ENCODE measurements around the gene KLRC4. TPM values are rescaled to one million over a fixed set of nuclear protein-coding genes. Genes with fewer than 3 reads are reported as not detected.
A peak's percentile ranks its signal among the peaks of the same experiment; 100 is the strongest.
"Not testable (repeated sequence)": the region's sequence is repeated elsewhere in the genome, so short reads cannot be mapped to it uniquely, and the experiment has no call there.

KLRC4 gene
- total and polyA plus RNA-seq, 2 donors from 2014 or later = 1.4 TPM; not detected in 1

GRCh38 chr12:10368206-10369171 is 41.1 kb downstream of the KLRC4 start:
- Histone ChIP-seq H3K4me1 (ENCODE audit: control insufficient read depth in 2 of 3, insufficient read depth in 2 of 3, low read depth in 1 of 3, low read length in 3 of 3) (peaks cover 5 to 13% (median 9%) of the 10 kb centered on the region in 3 donors), H3K27ac (ENCODE audit: low read depth in 2 of 2, low read length in 2 of 2) (no peak overlapping the region), H3K36me3 (ENCODE audit: control insufficient read depth in 2 of 3, insufficient read depth in 3 of 3, low read length in 3 of 3) (no peaks in the 10 kb centered on the region), H3K9ac (ENCODE audit: low read length in 3 of 3) (no peak overlapping the region), H3K9me3 (ENCODE audit: control insufficient read depth in 2 of 3, insufficient read depth in 1 of 3, low read length in 3 of 3) (no peaks in the 10 kb centered on the region), H3K4me3 (ENCODE audit: low read length in 3 of 3) (peak overlapping the region in 1 of 3 donors; percentile 14), H3K27me3 (ENCODE audit: control insufficient read depth, insufficient read depth, low read length) (no peaks in the 10 kb centered on the region)
- TF ChIP-seq, protein P1, sequence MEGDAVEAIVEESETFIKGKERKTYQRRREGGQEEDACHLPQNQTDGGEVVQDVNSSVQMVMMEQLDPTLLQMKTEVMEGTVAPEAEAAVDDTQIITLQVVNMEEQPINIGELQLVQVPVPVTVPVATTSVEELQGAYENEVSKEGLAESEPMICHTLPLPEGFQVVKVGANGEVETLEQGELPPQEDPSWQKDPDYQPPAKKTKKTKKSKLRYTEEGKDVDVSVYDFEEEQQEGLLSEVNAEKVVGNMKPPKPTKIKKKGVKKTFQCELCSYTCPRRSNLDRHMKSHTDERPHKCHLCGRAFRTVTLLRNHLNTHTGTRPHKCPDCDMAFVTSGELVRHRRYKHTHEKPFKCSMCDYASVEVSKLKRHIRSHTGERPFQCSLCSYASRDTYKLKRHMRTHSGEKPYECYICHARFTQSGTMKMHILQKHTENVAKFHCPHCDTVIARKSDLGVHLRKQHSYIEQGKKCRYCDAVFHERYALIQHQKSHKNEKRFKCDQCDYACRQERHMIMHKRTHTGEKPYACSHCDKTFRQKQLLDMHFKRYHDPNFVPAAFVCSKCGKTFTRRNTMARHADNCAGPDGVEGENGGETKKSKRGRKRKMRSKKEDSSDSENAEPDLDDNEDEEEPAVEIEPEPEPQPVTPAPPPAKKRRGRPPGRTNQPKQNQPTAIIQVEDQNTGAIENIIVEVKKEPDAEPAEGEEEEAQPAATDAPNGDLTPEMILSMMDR (IDR thresholded peaks at IDR 0.05; ENCODE audit: borderline replicate concordance, extremely low read depth, insufficient read depth) = no peak
- FAIRE-seq (no peak), DNase-seq (peak in 1 of 5 donors; percentile 29)
- intact Hi-C loops (cut with DNase I) = no loop called here

- H3K9ac ChIP-seq (ENCODE audit: low read length in 3 of 3); H3K27ac ChIP-seq (ENCODE audit: low read depth in 2 of 2, low read length in 2 of 2); intact Hi-C loops (cut with DNase I); H3K36me3 ChIP-seq (ENCODE audit: control insufficient read depth in 2 of 3, insufficient read depth in 3 of 3, low read length in 3 of 3); H3K4me3 ChIP-seq (ENCODE audit: low read length in 3 of 3); H3K27me3 ChIP-seq (ENCODE audit: control insufficient read depth, insufficient read depth, low read length); DNase-seq; FAIRE-seq; H3K9me3 ChIP-seq (ENCODE audit: control insufficient read depth in 2 of 3, insufficient read depth in 1 of 3, low read length in 3 of 3): not testable (repeated sequence)
- peaks cover 5 to 13% (median 13%) of the 10 kb centered on the region in 3 donors for H3K4me1 ChIP-seq (ENCODE audit: control insufficient read depth in 2 of 3, insufficient read depth in 2 of 3, low read depth in 1 of 3, low read length in 3 of 3)
These were observed 41.8 kb downstream of the KLRC4 start for GRCh38 chr12:10367714-10368113.

DNA sequence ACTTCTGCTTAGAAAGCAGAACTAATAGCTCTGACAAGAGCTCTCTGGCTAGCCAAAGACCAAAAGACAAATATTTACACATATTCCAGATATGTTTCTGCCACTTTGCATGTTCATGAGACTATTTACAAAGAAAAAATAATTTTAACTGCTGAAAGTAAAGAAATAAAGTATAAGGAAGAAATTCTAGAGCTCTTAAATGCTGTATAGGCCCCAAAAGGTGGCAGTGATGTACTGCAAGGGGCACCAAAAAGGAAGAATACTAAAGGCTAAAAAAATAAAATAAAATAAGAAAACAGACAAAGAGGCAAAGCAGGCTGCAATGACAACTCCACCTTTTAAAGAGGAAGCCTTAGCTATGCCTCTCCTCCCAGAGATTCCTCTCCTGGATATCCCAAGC is 42.7 kb downstream of the KLRC4 start:
- intact Hi-C loops (cut with DNase I) = no loop called here
- H3K4me1 ChIP-seq (ENCODE audit: control insufficient read depth in 2 of 3, insufficient read depth in 2 of 3, low read depth in 1 of 3, low read length in 3 of 3) = peaks cover 5 to 16% (median 14%) of the 10 kb centered on the region in 3 donors
- H3K9ac ChIP-seq (ENCODE audit: low read length in 3 of 3) = no peak overlapping the region
- TF ChIP-seq, protein P1 (IDR thresholded peaks at IDR 0.05; ENCODE audit: borderline replicate concordance, extremely low read depth, insufficient read depth) = no peak
- H3K27me3 ChIP-seq (ENCODE audit: control insufficient read depth, insufficient read depth, low read length) = no peaks in the 10 kb centered on the region
- no peak overlapping the region for H3K4me3 ChIP-seq (ENCODE audit: low read length in 3 of 3)
- peak overlapping the region in 1 of 2 donors; percentile 99 for H3K27ac ChIP-seq (ENCODE audit: low read depth in 2 of 2, low read length in 2 of 2)
- H3K9me3 ChIP-seq (ENCODE audit: control insufficient read depth in 2 of 3, insufficient read depth in 1 of 3, low read length in 3 of 3) = no peaks in the 10 kb centered on the region
- no peak for FAIRE-seq
- DNase-seq = peak in 2 of 5 donors; percentile 45 to 68
- H3K36me3 ChIP-seq (ENCODE audit: control insufficient read depth in 2 of 3, insufficient read depth in 3 of 3, low read length in 3 of 3) = no peaks in the 10 kb centered on the region

DNA sequence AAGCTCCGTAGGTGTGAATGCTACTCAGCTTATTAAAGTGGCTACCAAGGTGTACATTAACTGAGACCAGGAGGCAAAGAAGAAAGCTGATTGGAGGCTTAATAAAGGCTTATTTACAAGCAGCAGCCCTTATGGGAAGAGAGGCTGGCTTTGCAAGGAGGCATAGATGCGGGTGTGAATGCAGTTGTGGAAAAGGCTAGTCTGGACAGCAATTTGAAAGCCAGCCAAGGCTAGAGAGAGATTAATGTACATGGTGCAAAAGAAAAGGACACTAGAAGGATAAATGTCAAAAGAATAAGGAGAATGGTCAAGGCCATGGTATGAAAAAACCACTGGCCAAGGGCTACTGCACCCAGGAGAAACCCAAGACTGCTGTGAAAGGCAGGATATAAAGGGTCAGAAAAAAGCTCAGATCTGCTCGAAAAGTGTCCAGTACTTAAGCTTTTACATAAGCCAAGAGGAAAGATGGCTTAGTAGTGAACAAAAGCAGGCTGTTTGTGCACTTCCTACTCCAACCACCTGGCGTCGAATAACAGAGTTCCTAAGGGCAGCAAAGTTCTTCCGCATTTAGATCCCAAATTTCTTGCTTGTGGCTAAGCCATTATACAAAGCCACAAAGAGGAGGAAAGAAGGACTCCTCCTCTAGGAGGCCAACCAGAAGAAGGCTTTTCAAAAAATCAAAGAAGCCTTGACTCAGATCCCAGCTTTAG is 43.7 kb downstream of the KLRC4 start:
- Histone ChIP-seq H3K36me3 (ENCODE audit: control insufficient read depth in 2 of 3, insufficient read depth in 3 of 3, low read length in 3 of 3) (no peaks in the 10 kb centered on the region), H3K4me1 (ENCODE audit: control insufficient read depth in 2 of 3, insufficient read depth in 2 of 3, low read depth in 1 of 3, low read length in 3 of 3) (peaks cover 5 to 18% (median 16%) of the 10 kb centered on the region in 3 donors), H3K27me3 (ENCODE audit: control insufficient read depth, insufficient read depth, low read length) (no peaks in the 10 kb centered on the region), H3K9me3 (ENCODE audit: control insufficient read depth in 2 of 3, insufficient read depth in 1 of 3, low read length in 3 of 3) (no peaks in the 10 kb centered on the region), H3K27ac (ENCODE audit: low read depth in 2 of 2, low read length in 2 of 2) (peak overlapping the region; percentile 97 to 99), H3K4me3 (ENCODE audit: low read length in 3 of 3) (peak overlapping the region; percentile 91 to 95 (median 95)), H3K9ac (ENCODE audit: low read length in 3 of 3) (peak overlapping the region; percentile 32 to 99 (median 94))
- intact Hi-C loops (cut with DNase I) = no loop called here
- TF ChIP-seq, protein P1 (IDR thresholded peaks at IDR 0.05; ENCODE audit: borderline replicate concordance, extremely low read depth, insufficient read depth) = no peak
- no peak for FAIRE-seq
- peak in 3 of 5 donors; percentile 38 to 48 (median 39) for DNase-seq
